Right ventricle myocardium superior (tissue), 1 donor: ENCODE measurements around the gene RHOD. TPM values are rescaled to one million over a fixed set of nuclear protein-coding genes. Genes with fewer than 3 reads are reported as not detected.

ENCODE experiments used
- ATAC-seq: fragments of 200-7000 bp; cut with Tn5 transposase; one replicate; pipeline ENCODE4 v1.9.1; 2020; ENCODE audit warnings: mild to moderate bottlenecking; ENCODE audit not compliant: poor library complexity
- DNase-seq: peaks from one replicate; pipeline ENCODE4 v3.0.0-alpha.2; 2020
- intact Hi-C: fragments of 100-400 bp; cut with DNase I; formaldehyde crosslinking; loops from one replicate; pipeline ENCODE4 v1.11.2; 2022
- long read RNA-seq: library from polyadenylated mRNA; unstranded; transcript quantifications from one replicate; pipeline ENCODE4 v2.0.0, GENCODE V29; 2021
- total RNA-seq: library from RNA; stranded (reverse); fragmentation: NEBNext Ultra II Directional; extraction: Animal tissue kit (Norgen Biotek cat#: 25700); gene quantifications from one replicate; pipeline ENCODE4 v1.2.1, GENCODE V29; 2021
- donor health status: DM: no; HTN: yes; CAD: no; lungs with severe emphysema.

The RHOD gene
- total RNA-seq = 66.8 TPM
- long read RNA-seq, transcript RHOD-201 (5 exons, 1,129 nt) = major isoform, 97 of 118 reads
- long read RNA-seq, partial matches to known transcripts = 8 of 118 reads
- long read RNA-seq, other reads (novel, unspliced or antisense) = 13 of 118 reads

GRCh38 chr11:67056267-67057204 is at the start of gene RHOD:
Gene RHOD (plus strand): TSS chr11:67056847. CDS start chr11:67056903, 56 bp downstream.
- peak; percentile 69 for ATAC-seq
- intact Hi-C loops = no loop called here
- DNase-seq = peak; percentile 75

GRCh38 chr11:67007126-67007525 is 49.5 kb upstream of the RHOD start:
- no peak for ATAC-seq

GRCh38 chr11:67010296-67010905 is 46.2 kb upstream of the RHOD start:
- ATAC-seq (no peak), DNase-seq (no peak)

More at GRCh38 chr11:67007126-67007525, 49.5 kb upstream of the RHOD start:
- intact Hi-C loops = no loop called here
- no peak for DNase-seq

GRCh38 chr11:67013511-67014045 is 43.1 kb upstream of the RHOD start:
- no peak for ATAC-seq
- DNase-seq = no peak
- intact Hi-C loops = no loop called here

More at GRCh38 chr11:67010296-67010905, 46.2 kb upstream of the RHOD start:
- intact Hi-C loops = no loop called here

- DNase-seq (no peak), ATAC-seq (no peak)
- intact Hi-C loops = no loop called here
Observed at GRCh38 chr11:67014343-67014742, 42.3 kb upstream of the RHOD start.

- intact Hi-C loops = no loop called here
- ATAC-seq (no peak), DNase-seq (no peak)
Observed at GRCh38 chr11:67015048-67015447, 41.6 kb upstream of the RHOD start.

GRCh38 chr11:67016550-67016949 is 40.1 kb upstream of the RHOD start:
- DNase-seq (no peak), ATAC-seq (no peak)
- intact Hi-C loops = no loop called here

- DNase-seq (no peak), ATAC-seq (no peak)
- intact Hi-C loops = no loop called here
Observed at GRCh38 chr11:67020949-67021348, 35.7 kb upstream of the RHOD start.

GRCh38 chr11:67022341-67022933 is 34.2 kb upstream of the RHOD start:
- ATAC-seq = peak; percentile 19
- no peak for DNase-seq
- intact Hi-C loops = no loop called here

- DNase-seq (no peak), ATAC-seq (peak; percentile 39)
- intact Hi-C loops = no loop called here
Observed at GRCh38 chr11:67022961-67023956, 33.4 kb upstream of the RHOD start, which contains the start of gene SYT12. Gene SYT12 (plus strand): TSS chr11:67023134. CDS start chr11:67030145, 7,011 bp downstream.

GRCh38 chr11:67023957-67024353 is 32.7 kb upstream of the RHOD start:
- intact Hi-C loops = no loop called here
- DNase-seq (no peak), ATAC-seq (no peak)

GRCh38 chr11:67024410-67024809 is 32.2 kb upstream of the RHOD start:
- intact Hi-C loops = no loop called here
- ATAC-seq (no peak), DNase-seq (no peak)

GRCh38 chr11:67024966-67025365 is 31.7 kb upstream of the RHOD start:
- DNase-seq (no peak), ATAC-seq (no peak)
- intact Hi-C loops = no loop called here

GRCh38 chr11:67025750-67026149 is 30.9 kb upstream of the RHOD start:
- ATAC-seq = no peak

GRCh38 chr11:67026941-67027340 is 29.7 kb upstream of the RHOD start:
- DNase-seq (no peak), ATAC-seq (no peak)
- intact Hi-C loops = no loop called here

More at GRCh38 chr11:67025750-67026149, 30.9 kb upstream of the RHOD start:
- intact Hi-C loops = no loop called here
- DNase-seq = no peak

- intact Hi-C loops = no loop called here
- no peak for ATAC-seq
- DNase-seq = no peak
Observed at GRCh38 chr11:67027483-67027930, 29.1 kb upstream of the RHOD start.

GRCh38 chr11:67027943-67028542 is 28.6 kb upstream of the RHOD start:
- ATAC-seq = no peak

More at GRCh38 chr11:67027943-67028542, 28.6 kb upstream of the RHOD start:
- intact Hi-C loops = no loop called here
- DNase-seq = no peak
